A204.1 (cell line): ENCODE data around the gene MAFG.
"Not testable (repeated sequence)": the region's sequence is repeated elsewhere in the genome, so short reads cannot be mapped to it uniquely, and the experiment has no call there.

ENCODE experiments used
- FAIRE-seq: peaks from 2 replicates; lab custom pipeline; 2012; peaks lifted over from hg19 to GRCh38; lab: Jason Lieb, UNC

The MAFG gene

DNA sequence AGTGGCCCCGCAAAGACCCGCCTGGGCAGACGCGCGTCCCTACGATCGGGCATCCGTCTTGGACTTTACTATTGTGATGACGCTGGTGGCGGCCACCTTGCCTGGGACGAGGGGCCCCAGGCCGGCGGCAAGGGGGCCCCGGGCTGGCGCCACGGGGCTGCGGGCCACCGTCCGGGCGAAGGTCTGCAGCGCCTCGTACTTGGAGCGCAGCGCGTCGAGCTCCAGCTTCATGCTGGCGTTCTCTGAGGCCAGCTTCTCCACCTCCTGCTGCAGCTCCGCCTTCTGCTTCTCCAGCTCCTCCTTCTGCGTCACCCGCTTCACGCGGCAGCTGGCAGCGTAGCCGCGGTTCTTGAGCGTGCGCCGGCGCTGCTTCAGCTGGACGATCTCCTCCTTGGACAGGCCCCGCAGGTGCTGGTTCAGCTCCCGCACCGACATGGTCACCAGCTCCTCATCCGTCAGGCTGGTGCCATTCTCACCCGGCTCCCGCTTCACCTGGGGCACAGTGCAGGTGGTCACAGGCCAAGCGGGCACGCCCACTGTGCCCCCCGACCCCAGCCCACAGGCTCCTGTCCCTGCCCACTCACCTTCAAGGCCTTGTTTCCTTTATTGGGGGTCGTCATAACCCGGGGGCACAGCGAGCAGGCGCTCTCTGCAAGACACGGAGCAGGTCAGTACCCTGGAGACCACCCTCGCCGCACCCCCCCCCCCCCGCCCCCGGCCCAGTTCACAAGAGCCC is 4.8 kb downstream of the MAFG start:
- no peak for FAIRE-seq

DNA sequence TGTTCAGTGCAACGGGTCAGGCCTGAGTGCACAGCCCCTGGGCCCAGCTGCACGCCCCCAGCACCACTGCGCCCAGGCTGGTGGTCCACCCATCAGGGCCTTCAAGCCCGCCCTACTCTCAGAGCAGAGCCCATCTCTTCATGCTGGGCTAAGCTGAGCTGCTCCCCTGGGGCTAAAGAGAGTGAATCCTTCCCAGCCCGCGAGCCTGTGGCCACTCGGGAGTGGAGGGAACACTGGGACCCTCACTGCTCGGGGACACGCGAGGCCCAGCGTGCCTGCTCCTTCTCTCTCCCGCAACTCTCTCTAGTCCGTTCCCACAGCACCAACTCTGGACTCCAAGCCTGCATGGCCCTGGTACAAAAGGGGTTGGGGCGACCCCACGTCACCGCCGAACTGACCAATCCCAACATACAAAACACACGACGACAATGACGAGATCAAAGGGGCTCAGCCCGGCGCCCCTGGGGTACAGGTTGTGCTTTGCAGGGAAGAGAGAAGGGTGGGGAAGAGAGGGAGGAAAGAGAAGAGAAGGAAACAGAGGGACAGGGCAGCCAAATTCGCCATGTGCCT is 5.5 kb downstream of the MAFG start:
- no peak for FAIRE-seq

DNA sequence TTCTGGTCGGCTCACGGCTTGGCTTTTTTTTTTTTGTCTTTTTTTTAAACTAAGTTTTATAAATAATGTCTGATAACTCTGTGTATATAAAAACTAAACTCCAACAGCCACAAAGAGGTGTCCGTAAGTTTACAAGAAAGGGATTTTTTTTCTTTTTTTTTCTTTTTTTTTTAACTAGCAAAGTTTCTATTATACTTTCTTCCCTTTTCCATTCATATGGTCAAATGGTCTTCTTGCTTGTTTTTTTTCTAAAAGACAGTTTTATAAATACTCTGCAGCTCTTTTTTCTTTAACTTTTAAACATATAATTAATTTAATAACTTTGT is 6.0 kb downstream of the MAFG start:
- FAIRE-seq: no peak

- FAIRE-seq: no peak
Observed at GRCh38 chr17:81920612-81921536, 6.7 kb downstream of the MAFG start.

DNA sequence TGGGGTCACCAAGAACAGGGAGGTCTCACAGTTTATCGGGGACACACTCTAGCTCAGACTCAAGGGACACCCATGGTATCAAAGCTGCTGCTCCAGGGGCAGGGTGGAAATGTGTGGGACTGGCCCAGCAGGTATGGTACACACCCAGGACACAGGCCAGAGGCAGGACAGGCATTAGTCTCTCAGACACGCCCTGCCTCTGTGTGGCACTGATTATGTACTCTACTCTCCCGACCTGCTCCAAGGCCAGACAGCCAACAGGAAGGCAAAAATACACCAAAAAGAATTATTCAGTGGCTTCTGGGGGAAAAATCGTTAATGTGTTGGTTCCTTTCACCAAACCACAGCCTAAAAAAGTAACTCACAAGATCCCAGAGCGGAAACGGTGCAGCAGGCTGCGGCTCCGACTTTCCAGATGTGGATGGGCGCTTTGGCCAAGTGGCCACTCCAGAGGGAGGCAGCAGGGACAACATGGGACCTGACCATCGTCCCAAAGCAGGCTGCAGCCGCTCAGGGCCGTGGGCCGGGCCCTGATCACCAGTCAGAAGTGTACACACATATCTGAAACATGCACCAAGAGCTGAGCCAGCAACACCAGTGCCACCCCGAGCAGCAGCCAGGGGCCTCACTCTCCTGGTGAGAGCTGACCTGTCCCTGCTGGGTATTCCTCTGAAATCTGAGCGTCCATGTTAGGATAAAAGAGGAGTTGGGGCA is 8.5 kb downstream of the MAFG start:
- FAIRE-seq: no peak

DNA sequence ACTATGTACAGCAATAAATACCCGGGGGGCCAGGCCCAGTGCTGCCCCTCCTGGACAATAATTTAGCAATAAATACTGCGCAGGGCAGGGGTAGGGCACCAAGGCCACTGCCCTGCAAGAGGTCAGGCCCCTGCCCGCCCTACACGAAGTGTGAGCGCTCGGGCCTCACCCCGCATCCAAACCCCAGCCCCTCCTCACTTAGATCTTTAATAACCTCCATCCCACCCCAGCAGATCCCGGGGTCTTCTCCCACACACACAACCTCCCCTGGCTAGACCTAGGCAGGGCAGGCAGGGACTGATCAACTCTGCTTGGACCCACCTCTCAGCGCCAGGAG is 9.2 kb downstream of the MAFG start:
- FAIRE-seq: not testable (repeated sequence)

DNA sequence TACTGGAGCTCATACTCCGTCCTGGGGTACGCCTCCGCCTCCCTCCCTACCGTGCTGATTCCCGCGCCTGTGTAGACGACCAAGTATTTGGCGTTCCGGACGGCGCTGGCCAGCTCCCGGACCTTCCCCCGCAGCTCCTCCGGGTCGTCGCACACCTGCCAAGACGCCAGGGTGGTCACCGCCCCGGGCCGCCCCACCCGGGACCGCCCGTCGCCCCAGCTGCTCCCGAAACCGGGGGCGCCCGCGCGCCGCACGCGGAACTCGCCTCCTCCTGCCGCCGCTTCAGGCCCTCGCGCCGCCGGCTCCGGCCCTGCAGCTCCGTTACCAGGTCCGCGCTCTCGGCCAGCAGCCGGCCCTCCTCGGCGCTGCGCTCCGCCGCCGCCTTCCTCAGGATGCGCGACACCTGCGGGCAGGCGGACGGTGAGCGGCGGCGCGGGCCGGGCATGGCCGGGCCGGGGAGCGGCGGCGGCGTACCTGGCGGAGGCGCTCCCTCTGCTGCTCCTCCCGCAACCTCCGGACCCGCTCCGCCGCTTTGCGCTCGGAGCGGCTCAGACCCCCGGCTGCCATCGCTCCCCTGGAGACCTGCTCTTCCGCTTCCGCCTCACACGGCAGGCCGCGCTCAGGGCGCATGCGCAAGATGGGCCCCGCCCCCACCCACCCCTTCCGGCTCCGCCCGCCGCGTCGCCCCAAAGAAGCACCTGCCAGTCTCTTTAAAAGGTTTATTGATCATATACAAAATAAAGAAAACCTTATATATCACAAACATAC is 9.8 kb downstream of the MAFG start, which contains the start of gene SIRT7:
Gene SIRT7, minus strand, starts transcription at position 612 of the 768 bp plus-strand sequence. Its CDS starts 45 bp downstream, at position 567.
- no peak for FAIRE-seq

GRCh38 chr17:81916234-81917001 is 11.1 kb downstream of the MAFG start:
- no peak for FAIRE-seq

- FAIRE-seq: no peak
Observed at GRCh38 chr17:81915331-81915730, 12.2 kb downstream of the MAFG start.

DNA sequence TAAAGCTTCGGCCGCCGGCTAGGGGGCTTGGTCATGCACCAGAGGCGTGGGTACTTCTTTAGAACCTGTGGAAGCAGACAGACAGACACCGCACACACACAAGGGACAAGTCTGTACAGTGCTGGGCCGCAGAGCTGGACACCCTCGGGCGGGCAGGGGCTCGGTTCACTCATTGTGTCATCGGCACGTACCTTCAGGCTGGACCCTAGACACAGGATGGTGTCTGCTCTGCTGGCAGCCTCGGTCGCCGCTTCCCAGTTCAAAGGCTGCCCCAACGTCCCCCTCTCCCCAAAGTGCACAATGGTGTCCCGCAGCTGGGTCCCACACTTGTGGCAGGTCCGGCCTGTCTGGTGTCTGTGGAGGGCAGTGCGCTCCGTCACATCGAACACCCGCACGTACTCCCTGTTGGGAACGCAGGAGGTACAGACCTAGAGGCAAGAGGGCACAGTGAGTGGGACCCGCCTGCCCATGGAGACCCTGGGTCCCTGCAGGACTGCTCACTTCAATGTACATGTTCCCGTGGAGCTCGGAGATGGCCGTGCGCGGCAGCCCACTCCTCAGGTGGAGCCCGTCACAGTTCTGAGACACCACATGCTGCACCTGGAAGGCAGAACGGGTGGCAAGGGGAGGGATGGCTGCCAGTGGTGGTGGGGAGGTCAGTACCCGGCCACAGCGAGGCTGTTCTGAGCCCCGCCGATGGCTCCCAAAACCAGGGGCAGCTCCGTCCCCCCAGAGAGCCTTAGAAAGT is 13.3 kb downstream of the MAFG start:
- no peak for FAIRE-seq

- FAIRE-seq: no peak
Observed at GRCh38 chr17:81913394-81914102, 14.0 kb downstream of the MAFG start.

DNA sequence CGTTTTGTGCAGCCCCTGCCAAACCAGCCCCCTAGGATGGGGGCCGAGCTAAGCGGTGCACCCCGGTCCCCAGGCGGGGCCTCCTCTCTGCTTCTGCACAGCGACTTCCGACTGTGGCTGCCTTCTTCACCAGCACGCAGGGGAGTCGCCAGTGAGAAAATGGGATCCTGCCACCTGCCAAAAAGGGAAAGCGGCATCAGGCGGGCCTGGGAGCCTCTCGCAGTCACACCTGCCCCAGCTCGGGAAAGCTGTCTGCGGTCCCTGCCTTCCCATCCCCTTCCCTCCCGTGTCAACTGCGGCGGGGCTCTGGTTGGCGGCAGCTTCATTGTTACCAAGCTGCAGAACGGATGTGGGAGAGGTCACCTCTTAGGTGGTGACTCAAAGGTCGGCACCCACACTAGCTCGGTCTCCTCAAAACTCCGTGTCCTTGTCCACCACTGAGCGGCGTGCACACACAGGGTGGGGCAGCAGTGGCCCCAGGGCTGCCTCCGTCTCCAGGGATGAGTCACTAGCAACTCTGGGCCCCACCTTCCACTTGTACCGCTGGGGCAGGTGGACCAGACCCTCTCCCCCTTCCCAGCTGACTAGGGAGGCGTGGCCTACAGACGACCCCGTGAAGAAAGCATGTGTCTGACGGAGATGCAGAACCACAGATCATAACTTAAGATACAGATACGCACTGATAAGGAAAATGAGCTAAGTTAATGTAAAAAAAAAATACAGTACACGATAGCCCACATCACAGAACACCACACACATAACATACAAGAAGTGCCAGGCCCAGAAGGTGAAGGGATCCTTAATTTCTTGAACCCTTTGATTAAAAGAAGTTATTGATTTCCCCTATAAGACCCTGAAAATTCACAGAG is 14.9 kb downstream of the MAFG start:
- no peak for FAIRE-seq

DNA sequence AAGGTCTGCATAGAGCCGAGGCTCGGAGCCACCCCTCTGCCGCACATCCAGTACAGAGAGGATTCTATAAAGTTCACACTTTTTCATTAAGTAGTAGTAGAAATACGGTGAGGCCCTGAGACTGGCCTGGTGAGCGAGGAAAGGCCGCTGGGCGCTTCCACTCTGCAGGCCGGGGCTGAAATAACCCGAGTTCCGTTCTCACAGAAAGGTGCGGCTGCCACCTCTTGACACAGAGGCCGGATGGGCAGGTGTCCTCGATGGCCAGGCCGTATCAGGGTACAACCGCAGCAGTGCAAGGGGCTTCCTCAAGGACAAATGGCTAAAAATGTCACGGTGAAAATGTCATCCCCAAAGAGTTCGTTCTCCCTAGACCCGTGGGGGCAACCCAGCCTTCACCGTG is 15.6 kb downstream of the MAFG start:
- FAIRE-seq: no peak

- no peak for FAIRE-seq
Observed at GRCh38 chr17:81911277-81911961, 16.1 kb downstream of the MAFG start, which contains the start of gene PCYT2. TSS of gene PCYT2 (minus strand) at chr17:81911399. CDS start at chr17:81911355, 44 bp downstream.

DNA sequence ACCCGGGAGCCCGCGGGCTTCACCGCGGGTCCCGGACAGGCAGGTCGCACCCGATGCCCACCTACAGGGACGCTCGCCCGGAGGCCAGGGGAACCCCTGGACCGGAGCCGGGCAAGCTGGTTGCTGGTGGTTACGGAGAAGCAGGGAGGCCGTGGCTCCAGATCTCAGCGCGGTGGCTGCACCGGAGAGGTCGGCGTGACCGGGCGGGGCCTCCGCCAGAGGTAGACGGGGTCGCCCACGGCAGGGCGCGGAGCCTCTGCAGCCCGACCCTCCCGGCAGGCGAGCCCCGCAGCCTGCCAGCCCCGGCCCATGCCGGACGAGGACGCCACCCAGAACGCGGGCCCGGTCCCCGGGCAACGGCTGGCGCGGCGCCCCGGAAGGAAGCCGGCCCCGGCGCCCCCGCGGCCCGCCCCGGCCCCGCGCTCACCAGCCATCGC is 16.7 kb downstream of the MAFG start:
- FAIRE-seq: no peak

DNA sequence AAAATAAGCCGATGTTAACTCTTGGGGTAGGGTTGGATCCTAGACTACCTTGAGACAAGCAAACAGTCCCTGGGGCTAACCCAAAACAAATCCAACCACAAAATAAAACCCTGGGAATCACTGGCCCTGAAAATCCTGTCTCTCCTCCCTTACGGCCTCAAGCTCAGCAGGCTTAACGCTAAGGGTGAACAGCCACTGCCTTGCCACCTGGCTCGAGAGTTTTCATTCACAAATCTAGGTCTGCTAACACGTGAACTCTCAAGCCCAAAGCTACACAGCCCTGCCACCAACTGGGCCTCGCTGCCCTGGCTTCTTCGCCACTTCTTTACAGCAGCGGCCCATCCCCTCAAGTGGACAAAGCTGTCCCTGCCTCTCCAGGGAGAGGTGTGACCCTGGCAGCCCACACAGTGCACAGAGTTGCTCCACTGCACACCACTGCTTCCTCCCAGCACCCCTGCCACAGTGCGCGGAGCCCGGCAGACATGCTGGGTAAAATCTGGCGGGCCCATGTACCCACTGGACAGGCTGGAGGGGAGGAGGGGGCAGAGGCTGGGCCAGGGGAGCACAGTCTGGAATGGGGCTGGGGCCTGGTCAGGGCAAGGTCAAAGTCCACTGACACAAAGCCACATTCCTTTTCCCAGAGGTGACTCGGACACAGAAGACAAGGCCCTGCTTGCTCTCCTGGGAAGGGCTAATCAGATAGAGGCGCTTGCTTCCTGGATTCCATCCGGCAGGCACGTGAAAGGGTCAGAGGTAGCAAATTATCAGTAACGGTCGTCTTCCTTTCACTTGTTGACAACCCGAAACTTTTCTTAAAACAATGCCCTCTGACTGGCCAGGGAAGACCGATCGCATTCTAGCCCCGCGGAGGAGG is 17.3 kb downstream of the MAFG start:
- no peak for FAIRE-seq

- FAIRE-seq: no peak
Observed at GRCh38 chr17:81909231-81909630, 18.3 kb downstream of the MAFG start.
